ENCODE data around the gene ZNF550. TPM values are rescaled to one million over a fixed set of nuclear protein-coding genes. Genes with fewer than 3 reads are reported as not detected.
"Not testable (repeated sequence)": the region's sequence is repeated elsewhere in the genome, so short reads cannot be mapped to it uniquely, and the experiment has no call there.

ZNF550 gene
- total RNA-seq, 1 donor, result 8.6 TPM

GRCh38 chr19:57537953-57538547 lies 21.6 kb downstream of the ZNF550 start:
- TF ChIP-seq CTCF (IDR thresholded peaks at IDR 0.05; ENCODE audit: insufficient read depth, low read depth, low read length), result no peak
- H3K4me3 ChIP-seq (ENCODE audit: low read depth, low read length), result no peak overlapping the region
- DNase-seq (ENCODE audit: low read depth), result no peak

GRCh38 chr19:57527136-57527881 lies 32.4 kb downstream of the ZNF550 start, which contains the start of gene ZNF549:
TSS of gene ZNF549 (plus strand) at chr19:57527356. CDS start at chr19:57527574, 218 bp downstream.
- TF ChIP-seq CTCF (IDR thresholded peaks at IDR 0.05; ENCODE audit: insufficient read depth, low read depth, low read length), result no peak
- peak; percentile 90 for DNase-seq (ENCODE audit: low read depth)
- H3K4me3 ChIP-seq (ENCODE audit: low read depth, low read length), result peak within 1 kb of the TSS; percentile 93

GRCh38 chr19:57518021-57518420 lies 41.6 kb downstream of the ZNF550 start:
- DNase-seq (ENCODE audit: low read depth); H3K4me3 ChIP-seq (ENCODE audit: low read depth, low read length): not testable (repeated sequence)

GRCh38 chr19:57515255-57515654 lies 44.4 kb downstream of the ZNF550 start:
- no peak overlapping the region for H3K4me3 ChIP-seq (ENCODE audit: low read depth, low read length)
- DNase-seq (ENCODE audit: low read depth), result no peak
- no peak for TF ChIP-seq CTCF (IDR thresholded peaks at IDR 0.05; ENCODE audit: insufficient read depth, low read depth, low read length)

- peak; percentile 18 for DNase-seq (ENCODE audit: low read depth)
- no peak for TF ChIP-seq CTCF (IDR thresholded peaks at IDR 0.05; ENCODE audit: insufficient read depth, low read depth, low read length)
- H3K4me3 ChIP-seq (ENCODE audit: low read depth, low read length), result no peak overlapping the region
These were observed 46.8 kb downstream of the ZNF550 start for GRCh38 chr19:57512845-57513244.

GRCh38 chr19:57511484-57511883 lies 48.2 kb downstream of the ZNF550 start:
- DNase-seq (ENCODE audit: low read depth), result no peak
- no peak overlapping the region for H3K4me3 ChIP-seq (ENCODE audit: low read depth, low read length)
- no peak for TF ChIP-seq CTCF (IDR thresholded peaks at IDR 0.05; ENCODE audit: insufficient read depth, low read depth, low read length)

GRCh38 chr19:57506163-57506562 lies 53.5 kb downstream of the ZNF550 start:
- TF ChIP-seq CTCF (IDR thresholded peaks at IDR 0.05; ENCODE audit: insufficient read depth, low read depth, low read length), result no peak
- H3K4me3 ChIP-seq (ENCODE audit: low read depth, low read length), result no peak overlapping the region

GRCh38 chr19:57500400-57500799 lies 59.3 kb downstream of the ZNF550 start:
- peak; percentile 39 for DNase-seq (ENCODE audit: low read depth)
- H3K4me3 ChIP-seq (ENCODE audit: low read depth, low read length), result peak overlapping the region; percentile 59

More at GRCh38 chr19:57506163-57506562, 53.5 kb downstream of the ZNF550 start:
- no peak for DNase-seq (ENCODE audit: low read depth)

GRCh38 chr19:57499680-57500395 lies 59.8 kb downstream of the ZNF550 start, which contains the start of gene ZNF773:
TSS of gene ZNF773 (plus strand) at chr19:57499938. CDS start at chr19:57500081, 143 bp downstream.
- peak within 1 kb of the TSS; percentile 71 for H3K4me3 ChIP-seq (ENCODE audit: low read depth, low read length)
- peak; percentile 95 for DNase-seq (ENCODE audit: low read depth)

- H3K4me3 ChIP-seq (ENCODE audit: low read depth, low read length); DNase-seq (ENCODE audit: low read depth): not testable (repeated sequence)
These were observed 60.4 kb downstream of the ZNF550 start for GRCh38 chr19:57499332-57499679.

GRCh38 chr19:57488299-57488644 lies 71.4 kb downstream of the ZNF550 start:
- H3K4me3 ChIP-seq (ENCODE audit: low read depth, low read length), result peak overlapping the region; percentile 44
- peak; percentile 7 for DNase-seq (ENCODE audit: low read depth)

All from fibroblast of villous mesenchyme (primary cell).